Heart left ventricle (tissue), 16 donors: ENCODE data around the gene FXYD1. TPM values are rescaled to one million over a fixed set of nuclear protein-coding genes. Genes with fewer than 3 reads are reported as not detected.
A peak's percentile ranks its signal among the peaks of the same experiment; 100 is the strongest.
"Not testable (repeated sequence)": the region's sequence is repeated elsewhere in the genome, so short reads cannot be mapped to it uniquely, and the experiment has no call there.

Source experiments
- ATAC-seq, 4 donors: fragments of 200-7000 bp; cut with Tn5 transposase; one replicate each; pipeline ENCODE4 v1.9.1; 2020 to 2022; ENCODE audit warnings: moderate library complexity in 4 of 4, mild to moderate bottlenecking in 3 of 4, moderate number of reproducible peaks in 1 of 4
- DNase-seq, 5 donors: peaks; one replicate each; pipeline ENCODE4 v3.0.0-alpha.2; 2020
- H3K27ac ChIP-seq, 12 donors: fragments of 200-600 bp; sonication (generic) in 4 of 12; one replicate each; pipeline versions ENCODE4 v1.5.0 to v1.8.0; 2016 to 2022; ENCODE audit warnings: mild to moderate bottlenecking in 2 of 12
- H3K27me3 ChIP-seq, 9 donors: fragments of 200-600 bp; sonication (generic) in 2 of 9; one replicate each; pipeline versions ENCODE4 v1.5.1 to v1.8.0; 2016 to 2022; ENCODE audit warnings: mild to moderate bottlenecking in 3 of 9
- H3K36me3 ChIP-seq, 9 donors: fragments of 200-600 bp; sonication (generic) in 2 of 9; one replicate each; pipeline versions ENCODE4 v1.5.0 to v1.8.0; 2018 to 2022; ENCODE audit warnings: mild to moderate bottlenecking in 2 of 9
- H3K4me1 ChIP-seq, 12 donors: fragments of 200-600 bp; sonication (generic) in 4 of 12; one replicate each; pipeline versions ENCODE4 v1.5.0 to v1.8.0; 2016 to 2022; ENCODE audit warnings: mild to moderate bottlenecking in 3 of 12
- H3K4me3 ChIP-seq, 12 donors: fragments of 200-600 bp; sonication (generic) in 4 of 12; one replicate each; pipeline versions ENCODE4 v1.5.0 to v1.8.0; 2017 to 2022; ENCODE audit warnings: mild to moderate bottlenecking in 9 of 12, moderate library complexity in 4 of 12
- H3K9me3 ChIP-seq, 12 donors: fragments of 200-600 bp; sonication (generic) in 4 of 12; one replicate each; pipeline versions ENCODE4 v1.5.0 to v1.8.0; 2016 to 2022; ENCODE audit warnings: mild to moderate bottlenecking in 1 of 12
- CTCF ChIP-seq, 12 donors: fragments of 200-600 bp; sonication (generic) in 4 of 12; IDR thresholded peaks; one replicate each; pipeline versions ENCODE4 v1.5.0 to v1.8.0; 2018 to 2022; ENCODE audit warnings: antibody characterized with exemption in 12 of 12, mild to moderate bottlenecking in 5 of 12
- POLR2A ChIP-seq, 2 donors: fragments of 450-650 bp; IDR thresholded peaks; one replicate each; pipeline ENCODE4 v1.6.1; 2017; ENCODE audit warnings: antibody characterized with exemption in 2 of 2, mild to moderate bottlenecking in 2 of 2, moderate library complexity in 2 of 2
- WGBS, 4 donors: extraction: QIAGEN DNeasy Blood & Tissue Kit in 2 of 4; methylation state at CpG; one replicate each; pipeline versions ENCODE4 v1.1.5 to v1.1.7; 2013 to 2018; 5-methylcytosine and 5-hydroxymethylcytosine counted together
- intact Hi-C, 10 donors: fragments of 100-400 bp; cut with DNase I; formaldehyde crosslinking; loops; one replicate each; pipeline versions ENCODE4 v1.11.1 to v1.14.2; 2022
- polyA plus RNA-seq, 2 donors: library from polyadenylated mRNA; stranded (reverse); fragments of 200-250 nt; gene quantifications; one replicate each; pipeline ENCODE4 v1.2.3, GENCODE V29; 2013
- total RNA-seq, 9 donors: library from RNA; depleted of rRNA in 2 of 9; stranded (reverse); fragments of >200 nt in 2 of 9; fragmentation: NEBNext Ultra II Directional in 3 of 9; extraction: Animal tissue kit (Norgen Biotek cat#: 25700) in 3 of 9; gene quantifications; one replicate each; pipeline versions ENCODE4 v1.1.0 to v1.2.4, GENCODE V29; 2016 to 2023
- donor health status: ischemic (EF 13 %, LVEDD 7.1; RV severe dilation, severe dysfunction).
- donor health status: healthy with polysubstance abuse.
- donor health status: DM: no; HTN: yes; CAD: no.
- donor health status: DM: no; HTN: no; CAD: no.
- donor health status: ischemic (EF 25% LVEDD 6.9; RV normal size, moderate dysfunction).
- donor health status: ischemic (EF 25% LVEDD 5.7; RV mildly dilated, moderate dysfunction).
- donor health status: healthy.
- donor health status: DM: yes; HTN: yes; CAD: no.
- donor health status: ischemic (EF 35%, LVEDD 5.7; RV mildly dilated, moderate dysfunction).
- donor health status: nonischemic (EF 11% LVEDD 7.7; RV severe dilation, severe dysfunction).
- donor health status: DM: yes; HTN: yes; CAD: no.
- donor health status: PGD.
- donor health status: ischemic (EF 29% LVEDD 5.4; RV normal size, mild dysfunction).
- donor health status: nonischemic (EF 23%, LVEDD 6.1; RV moderate dilation, normal function).

Gene FXYD1
- total and polyA plus RNA-seq, 11 donors: 129 to 631 (median 412) TPM

- DNase-seq (no peak), ATAC-seq (no peak)
- H3K27me3 ChIP-seq: peaks cover 0 to 14% (median 4%) of the 10 kb centered on the region in 9 donors
- H3K36me3 ChIP-seq: no peaks in the 10 kb centered on the region
- H3K27ac ChIP-seq: no peak overlapping the region
- no peak for TF ChIP-seq CTCF (IDR thresholded peaks at IDR 0.05)
- no peak for TF ChIP-seq POLR2A (IDR thresholded peaks at IDR 0.05)
- intact Hi-C loops: loop anchor here in 1 of 10 donors (10.0 kb wide), 1 partner anchor 115 kb away; the partner anchor contains the start of gene USF2
- H3K4me3 ChIP-seq: no peak overlapping the region
- no peaks in the 10 kb centered on the region for H3K9me3 ChIP-seq
- peaks cover 0 to 24% (median 9%) of the 10 kb centered on the region in 12 donors for H3K4me1 ChIP-seq
- WGBS, 4 donors: 84 to 88% (median 86%) methylated on average over 3 of the region's 3 CpGs
These were observed 10.8 kb downstream of the FXYD1 start for GRCh38 chr19:35149463-35149862.

- H3K9me3 ChIP-seq: no peaks in the 10 kb centered on the region
- H3K4me1 ChIP-seq: peaks cover 0 to 23% (median 14%) of the 10 kb centered on the region in 12 donors
- intact Hi-C loops: loop anchor here in 1 of 10 donors (5.0 to 10.0 kb wide), 2 partner anchors 94 to 117 kb away; partner anchors contain the start of genes LSR and USF2
- no peak for TF ChIP-seq POLR2A (IDR thresholded peaks at IDR 0.05)
- no peak for TF ChIP-seq CTCF (IDR thresholded peaks at IDR 0.05)
- 72 to 85% (median 79%) methylated on average over 2 of the region's 2 CpGs for WGBS, 4 donors
- no peak overlapping the region for H3K27ac ChIP-seq
- no peaks in the 10 kb centered on the region for H3K36me3 ChIP-seq
- DNase-seq (no peak), ATAC-seq (no peak)
- no peak overlapping the region for H3K4me3 ChIP-seq
- peaks cover 0 to 24% (median 4%) of the 10 kb centered on the region in 9 donors for H3K27me3 ChIP-seq
These were observed 11.8 kb downstream of the FXYD1 start for GRCh38 chr19:35150445-35150844.

- ATAC-seq: no peak
- TF ChIP-seq POLR2A (IDR thresholded peaks at IDR 0.05) (no peak), CTCF (IDR thresholded peaks at IDR 0.05) (no peak)
- intact Hi-C loops: loop anchor here in 1 of 10 donors (5.0 to 10.0 kb wide), 2 partner anchors 93 to 116 kb away; partner anchors contain the start of genes LSR and USF2
- Histone ChIP-seq H3K27ac (no peak overlapping the region), H3K36me3 (no peaks in the 10 kb centered on the region), H3K9me3 (no peaks in the 10 kb centered on the region), H3K27me3 (peaks cover 0 to 30% (median 4%) of the 10 kb centered on the region in 9 donors), H3K4me1 (peaks cover 0 to 33% (median 18%) of the 10 kb centered on the region in 12 donors), H3K4me3 (no peak overlapping the region)
- WGBS, 4 donors: 79 to 89% (median 83%) methylated on average over 20 of the region's 20 CpGs
- no peak for DNase-seq
These were observed 12.8 kb downstream of the FXYD1 start for GRCh38 chr19:35151273-35152065.

GRCh38 chr19:35153129-35153522 lies 14.5 kb downstream of the FXYD1 start:
- Histone ChIP-seq H3K4me3 (peak overlapping the region in 1 of 12 donors; percentile 78), H3K27me3 (peaks cover 0 to 30% (median 4%) of the 10 kb centered on the region in 9 donors), H3K4me1 (peaks cover 0 to 34% (median 18%) of the 10 kb centered on the region in 12 donors), H3K36me3 (peaks cover 0 to 14% (median 7%) of the 10 kb centered on the region in 9 donors)
- not testable (repeated sequence) for H3K9me3 ChIP-seq, ATAC-seq, H3K27ac ChIP-seq, DNase-seq
- intact Hi-C loops: loop anchor here in 1 of 10 donors (5.0 to 10.0 kb wide), 2 partner anchors 92 to 114 kb away; partner anchors contain the start of genes LSR and USF2
- WGBS, 4 donors: 68 to 83% (median 76%) methylated on average over 10 of the region's 10 CpGs
